Measurements from ENCODE around the gene MBNL2.

Gene MBNL2

GRCh38 chr13:97311956-97312355 is 89.8 kb downstream of the MBNL2 start:
- H3K9ac ChIP-seq (ENCODE audit: low read depth, low read length), result no peak overlapping the region
- H3K9me3 ChIP-seq (replicated peaks; ENCODE audit: low read length), result no peaks in the 10 kb centered on the region
- H3K27me3 ChIP-seq (ENCODE audit: control insufficient read depth, insufficient read depth, low read length), result no peaks in the 10 kb centered on the region
- no peak overlapping the region for H3K4me2 ChIP-seq (ENCODE audit: low read length)
- H3K4me1 ChIP-seq (ENCODE audit: control insufficient read depth, insufficient read depth, low read length), result peaks cover 23% of the 10 kb centered on the region
- H3K4me3 ChIP-seq (ENCODE audit: low read length), result no peak overlapping the region
- H3K36me3 ChIP-seq (ENCODE audit: insufficient read depth, low read length), result no peaks in the 10 kb centered on the region

DNA sequence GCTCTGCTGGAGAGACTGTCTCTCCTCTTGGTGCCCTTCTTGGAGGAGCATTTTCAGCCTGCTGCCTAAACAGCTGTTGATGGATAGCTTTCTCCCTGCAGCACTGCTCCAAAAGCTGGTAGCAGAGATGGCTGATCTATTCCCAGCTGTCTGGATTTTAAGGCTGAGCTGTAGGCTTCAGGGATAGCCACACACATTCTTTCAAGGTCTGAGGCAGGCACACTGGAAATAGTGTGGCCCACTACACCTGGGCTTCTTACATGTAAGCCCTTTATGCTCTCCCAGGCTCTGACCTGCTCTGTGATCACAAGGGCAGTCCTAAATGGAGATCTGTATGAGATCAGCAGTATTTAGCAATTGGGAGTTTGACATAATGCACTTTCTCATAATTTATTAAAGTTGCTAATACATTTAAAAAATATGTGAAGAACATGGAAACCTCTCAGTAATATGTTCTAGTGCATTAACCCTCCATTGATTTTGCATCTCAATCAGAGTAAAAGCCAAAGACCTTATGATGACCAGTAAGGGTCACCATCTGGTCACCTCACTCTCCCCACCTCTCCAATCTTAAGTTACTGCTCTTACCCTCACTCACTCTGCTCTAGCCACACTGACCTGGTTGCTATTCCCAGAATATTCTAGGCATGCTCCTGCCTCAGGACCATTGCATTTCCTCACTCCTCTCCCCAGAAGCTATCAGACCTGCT is 91.6 kb downstream of the MBNL2 start:
- no peak overlapping the region for H3K9ac ChIP-seq (ENCODE audit: low read depth, low read length)
- H3K9me3 ChIP-seq (replicated peaks; ENCODE audit: low read length), result no peaks in the 10 kb centered on the region
- H3K4me3 ChIP-seq (ENCODE audit: low read length), result no peak overlapping the region
- H3K4me1 ChIP-seq (ENCODE audit: control insufficient read depth, insufficient read depth, low read length), result peaks cover 9% of the 10 kb centered on the region
- H3K36me3 ChIP-seq (ENCODE audit: insufficient read depth, low read length), result no peaks in the 10 kb centered on the region
- no peaks in the 10 kb centered on the region for H3K27me3 ChIP-seq (ENCODE audit: control insufficient read depth, insufficient read depth, low read length)
- no peak overlapping the region for H3K4me2 ChIP-seq (ENCODE audit: low read length)

DNA sequence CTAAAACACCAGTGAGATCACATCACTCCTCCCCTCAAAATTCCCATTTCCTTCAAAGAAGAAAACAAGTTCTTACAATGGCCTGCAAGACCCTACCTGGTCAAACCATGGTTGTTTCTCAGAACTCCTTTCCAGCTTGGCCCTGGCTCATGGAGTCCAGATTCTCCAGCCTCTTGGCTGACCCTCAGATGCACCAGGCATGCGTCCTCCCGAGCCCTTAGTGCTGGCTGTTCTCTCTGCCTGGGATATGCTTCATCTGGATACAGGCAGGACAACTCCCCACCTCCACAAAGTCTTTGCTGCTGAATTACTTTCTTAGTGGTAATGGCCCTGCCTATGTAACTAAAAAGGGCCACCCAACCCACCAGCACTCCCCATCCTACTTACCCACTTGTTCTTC is 94.3 kb downstream of the MBNL2 start:
- Histone ChIP-seq H3K4me1 (ENCODE audit: control insufficient read depth, insufficient read depth, low read length) (peaks cover 11% of the 10 kb centered on the region), H3K9me3 (replicated peaks; ENCODE audit: low read length) (no peaks in the 10 kb centered on the region), H3K36me3 (ENCODE audit: insufficient read depth, low read length) (no peaks in the 10 kb centered on the region), H3K4me2 (ENCODE audit: low read length) (no peak overlapping the region), H3K4me3 (ENCODE audit: low read length) (no peak overlapping the region), H3K9ac (ENCODE audit: low read depth, low read length) (no peak overlapping the region), H3K27me3 (ENCODE audit: control insufficient read depth, insufficient read depth, low read length) (no peaks in the 10 kb centered on the region)

GRCh38 chr13:97317933-97318332 is 95.8 kb downstream of the MBNL2 start:
- H3K9ac ChIP-seq (ENCODE audit: low read depth, low read length), result no peak overlapping the region

GRCh38 chr13:97318532-97318931 is 96.4 kb downstream of the MBNL2 start:
- Histone ChIP-seq H3K4me3 (ENCODE audit: low read length) (no peak overlapping the region), H3K36me3 (ENCODE audit: insufficient read depth, low read length) (no peaks in the 10 kb centered on the region), H3K4me1 (ENCODE audit: control insufficient read depth, insufficient read depth, low read length) (peaks cover 19% of the 10 kb centered on the region), H3K9me3 (replicated peaks; ENCODE audit: low read length) (no peaks in the 10 kb centered on the region), H3K4me2 (ENCODE audit: low read length) (peak overlapping the region; percentile 32), H3K9ac (ENCODE audit: low read depth, low read length) (peak overlapping the region; percentile 16), H3K27me3 (ENCODE audit: control insufficient read depth, insufficient read depth, low read length) (no peaks in the 10 kb centered on the region)

More at GRCh38 chr13:97317933-97318332, 95.8 kb downstream of the MBNL2 start:
- no peaks in the 10 kb centered on the region for H3K36me3 ChIP-seq (ENCODE audit: insufficient read depth, low read length)
- H3K4me3 ChIP-seq (ENCODE audit: low read length), result no peak overlapping the region
- H3K27me3 ChIP-seq (ENCODE audit: control insufficient read depth, insufficient read depth, low read length), result no peaks in the 10 kb centered on the region
- H3K4me1 ChIP-seq (ENCODE audit: control insufficient read depth, insufficient read depth, low read length), result peaks cover 14% of the 10 kb centered on the region
- H3K9me3 ChIP-seq (replicated peaks; ENCODE audit: low read length), result no peaks in the 10 kb centered on the region
- no peak overlapping the region for H3K4me2 ChIP-seq (ENCODE audit: low read length)

DNA sequence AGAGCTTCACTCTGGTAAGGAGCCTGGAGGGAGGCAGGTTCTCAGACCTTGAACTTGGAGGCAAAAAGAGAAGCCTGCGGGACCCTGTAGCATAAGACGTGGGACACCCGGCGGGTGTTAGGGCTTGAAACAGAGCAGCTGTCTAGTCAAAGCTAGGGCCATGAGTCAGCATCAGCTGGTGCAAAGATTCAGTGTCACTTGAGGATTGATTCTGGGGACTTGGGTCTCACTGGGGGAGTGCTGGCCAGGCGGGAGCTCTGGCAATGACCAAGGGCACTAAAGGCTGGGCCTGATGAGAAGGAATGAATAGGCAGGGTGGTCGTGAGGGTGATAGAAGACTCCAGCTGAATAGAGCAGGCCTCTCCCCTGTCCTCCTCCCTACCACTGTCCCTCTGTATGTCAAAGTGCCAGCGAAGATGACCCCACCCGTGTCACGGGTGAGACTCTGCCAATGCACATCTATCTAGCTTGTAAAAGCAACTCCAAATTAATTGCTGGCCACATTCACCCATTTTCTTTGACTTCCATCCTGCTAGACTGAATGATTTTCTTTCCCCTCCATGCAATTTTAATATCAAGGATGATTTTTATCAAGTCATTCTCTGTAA is 97.1 kb downstream of the MBNL2 start:
- no peaks in the 10 kb centered on the region for H3K27me3 ChIP-seq (ENCODE audit: control insufficient read depth, insufficient read depth, low read length)
- no peaks in the 10 kb centered on the region for H3K9me3 ChIP-seq (replicated peaks; ENCODE audit: low read length)
- H3K36me3 ChIP-seq (ENCODE audit: insufficient read depth, low read length), result no peaks in the 10 kb centered on the region
- H3K9ac ChIP-seq (ENCODE audit: low read depth, low read length), result peak overlapping the region; percentile 16
- peak overlapping the region; percentile 32 for H3K4me2 ChIP-seq (ENCODE audit: low read length)
- H3K4me3 ChIP-seq (ENCODE audit: low read length), result peak overlapping the region; percentile 13
- H3K4me1 ChIP-seq (ENCODE audit: control insufficient read depth, insufficient read depth, low read length), result peaks cover 19% of the 10 kb centered on the region

DNA sequence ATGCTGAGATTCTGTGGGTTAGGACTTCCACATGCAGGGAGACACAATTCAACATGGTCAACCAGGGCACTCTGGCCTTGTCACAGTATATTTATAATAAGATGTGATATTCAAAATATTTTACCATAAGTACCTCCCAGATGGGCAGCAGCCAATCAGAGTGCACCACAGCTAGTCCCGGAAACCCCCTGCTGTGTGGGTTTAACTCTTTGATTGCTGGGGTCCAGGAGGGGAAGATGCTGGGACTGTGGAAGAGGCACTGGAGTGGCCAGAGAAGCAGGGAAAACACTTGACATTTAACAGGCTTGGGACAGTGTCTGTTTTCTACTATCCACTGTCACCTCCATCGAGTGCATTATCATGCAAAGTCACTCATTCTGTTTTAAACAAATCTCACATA is 99.0 kb downstream of the MBNL2 start:
- no peak overlapping the region for H3K4me3 ChIP-seq (ENCODE audit: low read length)
- no peak overlapping the region for H3K9ac ChIP-seq (ENCODE audit: low read depth, low read length)
- peaks cover 19% of the 10 kb centered on the region for H3K4me1 ChIP-seq (ENCODE audit: control insufficient read depth, insufficient read depth, low read length)
- H3K4me2 ChIP-seq (ENCODE audit: low read length), result no peak overlapping the region
- H3K9me3 ChIP-seq (replicated peaks; ENCODE audit: low read length), result no peaks in the 10 kb centered on the region
- no peaks in the 10 kb centered on the region for H3K27me3 ChIP-seq (ENCODE audit: control insufficient read depth, insufficient read depth, low read length)
- H3K36me3 ChIP-seq (ENCODE audit: insufficient read depth, low read length), result no peaks in the 10 kb centered on the region

- H3K9me3 ChIP-seq (replicated peaks; ENCODE audit: low read length), result no peaks in the 10 kb centered on the region
- H3K4me1 ChIP-seq (ENCODE audit: control insufficient read depth, insufficient read depth, low read length), result peaks cover 19% of the 10 kb centered on the region
- H3K4me3 ChIP-seq (ENCODE audit: low read length), result no peak overlapping the region
- no peak overlapping the region for H3K4me2 ChIP-seq (ENCODE audit: low read length)
- no peak overlapping the region for H3K9ac ChIP-seq (ENCODE audit: low read depth, low read length)
- no peaks in the 10 kb centered on the region for H3K27me3 ChIP-seq (ENCODE audit: control insufficient read depth, insufficient read depth, low read length)
- no peaks in the 10 kb centered on the region for H3K36me3 ChIP-seq (ENCODE audit: insufficient read depth, low read length)
These were observed 99.6 kb downstream of the MBNL2 start for GRCh38 chr13:97321616-97322321.

- Histone ChIP-seq H3K27me3 (ENCODE audit: control insufficient read depth, insufficient read depth, low read length) (no peaks in the 10 kb centered on the region), H3K4me2 (ENCODE audit: low read length) (no peak overlapping the region), H3K4me3 (ENCODE audit: low read length) (no peak overlapping the region), H3K9ac (ENCODE audit: low read depth, low read length) (no peak overlapping the region), H3K36me3 (ENCODE audit: insufficient read depth, low read length) (no peaks in the 10 kb centered on the region), H3K9me3 (replicated peaks; ENCODE audit: low read length) (no peaks in the 10 kb centered on the region), H3K4me1 (ENCODE audit: control insufficient read depth, insufficient read depth, low read length) (peaks cover 23% of the 10 kb centered on the region)
These were observed 100.7 kb downstream of the MBNL2 start for GRCh38 chr13:97322740-97323342.

GRCh38 chr13:97324115-97324514 is 102.0 kb downstream of the MBNL2 start:
- no peak overlapping the region for H3K4me3 ChIP-seq (ENCODE audit: low read length)
- H3K9me3 ChIP-seq (replicated peaks; ENCODE audit: low read length), result no peaks in the 10 kb centered on the region
- H3K36me3 ChIP-seq (ENCODE audit: insufficient read depth, low read length), result no peaks in the 10 kb centered on the region
- no peak overlapping the region for H3K4me2 ChIP-seq (ENCODE audit: low read length)
- H3K4me1 ChIP-seq (ENCODE audit: control insufficient read depth, insufficient read depth, low read length), result peaks cover 25% of the 10 kb centered on the region
- H3K27me3 ChIP-seq (ENCODE audit: control insufficient read depth, insufficient read depth, low read length), result no peaks in the 10 kb centered on the region
- no peak overlapping the region for H3K9ac ChIP-seq (ENCODE audit: low read depth, low read length)

DNA sequence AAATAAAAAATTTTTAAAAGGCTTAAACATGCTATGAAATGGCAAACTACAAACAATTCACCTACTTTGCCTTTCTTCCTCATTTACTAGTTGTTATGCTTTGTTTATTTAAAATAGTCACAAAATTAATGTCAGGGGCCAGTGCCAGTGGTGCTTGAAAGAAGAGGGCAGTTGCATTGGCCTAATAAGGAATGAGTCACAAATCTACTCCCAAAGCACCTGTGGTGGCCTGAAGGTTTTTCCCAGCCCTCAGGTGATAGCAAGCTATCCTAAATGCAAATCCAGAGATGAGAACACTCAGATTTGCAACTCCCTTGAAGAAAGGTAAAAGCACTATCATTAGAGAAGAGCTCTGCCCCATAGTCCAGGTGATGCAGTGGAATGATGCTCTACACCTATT is 103.6 kb downstream of the MBNL2 start:
- Histone ChIP-seq H3K9me3 (replicated peaks; ENCODE audit: low read length) (no peaks in the 10 kb centered on the region), H3K36me3 (ENCODE audit: insufficient read depth, low read length) (no peaks in the 10 kb centered on the region), H3K27me3 (ENCODE audit: control insufficient read depth, insufficient read depth, low read length) (no peaks in the 10 kb centered on the region), H3K9ac (ENCODE audit: low read depth, low read length) (no peak overlapping the region), H3K4me3 (ENCODE audit: low read length) (no peak overlapping the region), H3K4me2 (ENCODE audit: low read length) (no peak overlapping the region), H3K4me1 (ENCODE audit: control insufficient read depth, insufficient read depth, low read length) (peaks cover 21% of the 10 kb centered on the region)

Measured in skeletal muscle satellite cell (primary cell).